Breast epithelium (tissue), 3 donors: Measurements from ENCODE around the gene BRICD5.

ENCODE experiments used
- POLR2A ChIP-seq: fragments of 450-650 bp; IDR thresholded peaks from one replicate; pipeline ENCODE4 v1.6.1; 2016; ENCODE audit warnings: antibody characterized with exemption, mild to moderate bottlenecking, moderate library complexity
- POLR2AphosphoS5 ChIP-seq, 3 donors: sonication (generic); formaldehyde crosslinking; IDR thresholded peaks; one replicate each; pipeline ENCODE4 v1.6.1; 2017; ENCODE audit warnings: antibody characterized with exemption in 3 of 3

GRCh38 chr16:2166263-2167067, 44.2 kb downstream of the BRICD5 start:
- no peak for TF ChIP-seq POLR2AphosphoS5 (IDR thresholded peaks at IDR 0.05)
- no peak for TF ChIP-seq POLR2A
